Thyroid gland (tissue), 4 donors: ENCODE measurements around the gene CREB3L1.

Experiments used
- POLR2A ChIP-seq, 2 donors: fragments of 450-650 bp; IDR thresholded peaks; one replicate each; pipeline ENCODE4 v1.6.1; 2017; ENCODE audit warnings: antibody characterized with exemption in 2 of 2, mild to moderate bottlenecking in 2 of 2, moderate library complexity in 1 of 2
- TF ChIP-seq, protein P1 (sequence below), 6 experiments: fragments of 200-600 bp in 3 of 6; fragments of 450-650 bp in 3 of 6; sonication (generic) in 3 of 6; IDR thresholded peaks; one replicate each; pipeline ENCODE4 v1.5.1; 2016 to 2019; ENCODE audit warnings: antibody characterized with exemption in 6 of 6, mild to moderate bottlenecking in 2 of 6, inconsistent platforms in 1 of 6, moderate library complexity in 1 of 6

DNA sequence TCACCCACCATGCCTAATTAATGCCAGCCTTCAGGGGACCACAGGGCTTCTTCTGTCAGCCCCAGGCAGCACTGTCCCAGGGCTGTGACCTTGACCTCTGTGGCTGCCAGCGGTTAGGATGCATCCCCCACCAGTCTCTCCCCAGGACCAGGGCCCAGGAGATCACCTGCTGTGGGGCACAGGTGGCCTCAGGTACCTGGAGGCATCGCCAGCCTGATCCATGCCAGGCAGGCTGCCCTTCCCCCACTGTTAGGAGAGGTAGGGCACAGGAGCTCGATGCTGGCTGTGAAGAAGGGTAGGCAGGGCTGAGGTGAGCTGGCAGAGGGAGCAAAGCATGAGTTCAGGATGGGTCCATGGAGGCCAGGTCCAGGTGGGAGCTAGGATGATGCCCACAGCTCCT is 87.3 kb downstream of the CREB3L1 start:
- no peak for TF ChIP-seq POLR2A (IDR thresholded peaks at IDR 0.05)
- TF ChIP-seq, protein P1, sequence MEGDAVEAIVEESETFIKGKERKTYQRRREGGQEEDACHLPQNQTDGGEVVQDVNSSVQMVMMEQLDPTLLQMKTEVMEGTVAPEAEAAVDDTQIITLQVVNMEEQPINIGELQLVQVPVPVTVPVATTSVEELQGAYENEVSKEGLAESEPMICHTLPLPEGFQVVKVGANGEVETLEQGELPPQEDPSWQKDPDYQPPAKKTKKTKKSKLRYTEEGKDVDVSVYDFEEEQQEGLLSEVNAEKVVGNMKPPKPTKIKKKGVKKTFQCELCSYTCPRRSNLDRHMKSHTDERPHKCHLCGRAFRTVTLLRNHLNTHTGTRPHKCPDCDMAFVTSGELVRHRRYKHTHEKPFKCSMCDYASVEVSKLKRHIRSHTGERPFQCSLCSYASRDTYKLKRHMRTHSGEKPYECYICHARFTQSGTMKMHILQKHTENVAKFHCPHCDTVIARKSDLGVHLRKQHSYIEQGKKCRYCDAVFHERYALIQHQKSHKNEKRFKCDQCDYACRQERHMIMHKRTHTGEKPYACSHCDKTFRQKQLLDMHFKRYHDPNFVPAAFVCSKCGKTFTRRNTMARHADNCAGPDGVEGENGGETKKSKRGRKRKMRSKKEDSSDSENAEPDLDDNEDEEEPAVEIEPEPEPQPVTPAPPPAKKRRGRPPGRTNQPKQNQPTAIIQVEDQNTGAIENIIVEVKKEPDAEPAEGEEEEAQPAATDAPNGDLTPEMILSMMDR (IDR thresholded peaks at IDR 0.05) = no peak
